ENCODE data around the gene NLRX1. TPM values are rescaled to one million over a fixed set of nuclear protein-coding genes. Genes with fewer than 3 reads are reported as not detected.
"Not testable (repeated sequence)": the region's sequence is repeated elsewhere in the genome, so short reads cannot be mapped to it uniquely, and the experiment has no call there.

The NLRX1 gene
- total RNA-seq, 4 donors from 2014 or later, result 8.3 to 28.6 (median 21.3) TPM

DNA sequence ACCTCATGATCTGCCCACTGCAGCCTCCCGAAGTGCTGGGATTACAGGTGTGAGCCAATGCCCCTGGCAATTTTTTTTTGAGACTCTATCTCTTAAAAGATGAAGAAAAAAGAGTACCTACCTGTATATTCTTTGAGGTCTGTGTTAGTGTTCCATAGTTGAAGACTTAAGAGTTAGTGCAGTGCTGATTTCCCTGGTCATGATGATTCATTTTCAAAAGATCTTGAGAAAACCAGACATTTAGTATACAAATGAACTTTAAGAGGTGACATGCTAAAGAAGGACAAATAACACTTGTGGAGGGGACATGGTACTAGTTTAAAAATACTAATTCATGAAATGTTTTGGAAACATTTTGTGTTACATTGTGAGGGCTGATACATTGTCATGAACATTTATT is 55.3 kb downstream of the NLRX1 start:
- no peaks in the 10 kb centered on the region for H3K27me3 ChIP-seq
- H3K36me3 ChIP-seq, result no peaks in the 10 kb centered on the region
- H3K4me3 ChIP-seq, result no peak overlapping the region
- no peak overlapping the region for H3K27ac ChIP-seq
- peaks cover 0 to 3% (median 0%) of the 10 kb centered on the region in 4 donors for H3K4me1 ChIP-seq
- no peak for DNase-seq
- no peaks in the 10 kb centered on the region for H3K9me3 ChIP-seq
- TF ChIP-seq, protein P1, sequence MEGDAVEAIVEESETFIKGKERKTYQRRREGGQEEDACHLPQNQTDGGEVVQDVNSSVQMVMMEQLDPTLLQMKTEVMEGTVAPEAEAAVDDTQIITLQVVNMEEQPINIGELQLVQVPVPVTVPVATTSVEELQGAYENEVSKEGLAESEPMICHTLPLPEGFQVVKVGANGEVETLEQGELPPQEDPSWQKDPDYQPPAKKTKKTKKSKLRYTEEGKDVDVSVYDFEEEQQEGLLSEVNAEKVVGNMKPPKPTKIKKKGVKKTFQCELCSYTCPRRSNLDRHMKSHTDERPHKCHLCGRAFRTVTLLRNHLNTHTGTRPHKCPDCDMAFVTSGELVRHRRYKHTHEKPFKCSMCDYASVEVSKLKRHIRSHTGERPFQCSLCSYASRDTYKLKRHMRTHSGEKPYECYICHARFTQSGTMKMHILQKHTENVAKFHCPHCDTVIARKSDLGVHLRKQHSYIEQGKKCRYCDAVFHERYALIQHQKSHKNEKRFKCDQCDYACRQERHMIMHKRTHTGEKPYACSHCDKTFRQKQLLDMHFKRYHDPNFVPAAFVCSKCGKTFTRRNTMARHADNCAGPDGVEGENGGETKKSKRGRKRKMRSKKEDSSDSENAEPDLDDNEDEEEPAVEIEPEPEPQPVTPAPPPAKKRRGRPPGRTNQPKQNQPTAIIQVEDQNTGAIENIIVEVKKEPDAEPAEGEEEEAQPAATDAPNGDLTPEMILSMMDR (IDR thresholded peaks at IDR 0.05), result no peak
- TF ChIP-seq POLR2A (IDR thresholded peaks at IDR 0.05), result no peak

DNA sequence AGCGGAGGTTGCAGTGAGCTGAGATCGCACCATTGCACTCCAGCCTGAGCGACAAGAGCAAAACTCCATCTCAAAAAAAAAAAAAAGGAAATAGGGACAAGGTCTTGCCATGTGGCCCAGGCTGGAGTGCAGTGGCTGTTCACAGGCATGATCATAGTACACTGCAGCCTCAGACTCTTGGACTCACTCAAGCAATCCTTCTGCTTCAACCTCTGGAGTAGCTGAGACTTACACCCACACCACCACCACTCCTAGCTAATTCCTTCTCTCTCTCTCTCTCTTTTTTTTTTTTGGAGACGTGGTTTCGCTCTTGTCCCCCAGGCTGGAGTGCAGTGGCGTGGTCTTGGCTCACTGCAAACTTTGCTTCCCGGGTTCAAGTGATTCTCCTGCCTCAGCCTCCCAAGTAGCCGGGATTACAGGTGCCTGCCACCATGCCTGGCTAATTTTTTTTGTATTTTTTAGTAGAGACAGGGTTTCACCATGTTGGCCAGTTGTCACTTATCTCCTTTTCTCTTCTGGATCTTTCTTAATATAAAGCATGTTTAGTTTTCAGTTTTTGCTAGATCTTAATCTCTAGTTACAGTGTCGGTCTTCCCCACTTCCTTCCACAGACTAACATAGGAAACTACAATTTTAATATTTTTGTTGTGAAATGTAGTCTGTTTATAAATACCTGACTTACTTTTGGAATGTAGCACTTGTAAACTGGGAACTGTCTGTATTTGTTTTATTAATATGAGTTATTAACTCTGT is 60.2 kb downstream of the NLRX1 start:
- DNase-seq, H3K27me3 ChIP-seq, H3K36me3 ChIP-seq, H3K27ac ChIP-seq, H3K4me3 ChIP-seq, H3K4me1 ChIP-seq, H3K9me3 ChIP-seq: not testable (repeated sequence)

DNA sequence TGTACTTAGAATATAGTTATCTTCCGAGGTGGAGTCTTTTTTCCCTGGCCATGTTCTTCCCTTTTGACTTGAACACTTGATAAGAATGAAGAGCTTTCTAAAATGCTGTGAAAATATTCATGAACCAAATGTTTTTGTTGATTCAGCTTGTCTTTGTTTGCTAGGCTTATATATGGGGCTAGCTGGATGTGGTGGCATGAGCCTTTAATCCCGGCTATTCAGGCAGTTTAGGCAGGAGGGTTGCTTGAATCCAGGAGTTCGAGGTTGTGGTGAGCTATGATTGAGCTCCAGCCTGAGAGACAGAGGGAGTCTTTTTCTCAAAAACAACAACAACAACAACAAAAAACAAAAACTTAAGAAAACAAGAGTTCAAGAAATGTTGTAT is 60.8 kb downstream of the NLRX1 start:
- H3K4me3 ChIP-seq, result no peak overlapping the region
- TF ChIP-seq, protein P1 (IDR thresholded peaks at IDR 0.05), result no peak
- no peak for TF ChIP-seq POLR2A (IDR thresholded peaks at IDR 0.05)
- no peak overlapping the region for H3K27ac ChIP-seq
- H3K36me3 ChIP-seq, result peaks cover 0 to 7% (median 0%) of the 10 kb centered on the region in 3 donors
- H3K27me3 ChIP-seq, result no peaks in the 10 kb centered on the region
- H3K9me3 ChIP-seq, result no peaks in the 10 kb centered on the region
- no peaks in the 10 kb centered on the region for H3K4me1 ChIP-seq
- no peak for DNase-seq

DNA sequence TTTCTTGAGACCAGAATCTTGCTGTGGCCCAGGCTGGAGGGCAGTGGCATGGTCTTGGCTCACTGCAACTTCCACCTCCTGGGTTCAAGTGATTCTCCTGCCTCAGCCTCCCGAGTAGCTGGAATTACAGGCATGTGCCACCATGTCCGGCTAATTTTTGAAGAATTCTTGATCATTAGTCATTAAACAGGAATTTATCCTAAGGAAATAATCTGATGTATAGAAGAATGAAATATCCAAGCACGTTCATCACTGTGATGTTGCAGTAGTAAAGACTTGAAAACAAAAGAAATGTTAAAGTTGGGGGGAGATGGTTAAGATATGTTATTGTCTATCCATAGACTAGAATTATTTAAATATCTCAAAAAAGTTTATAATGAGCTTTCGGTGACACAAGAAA is 61.2 kb downstream of the NLRX1 start:
- H3K9me3 ChIP-seq, result no peaks in the 10 kb centered on the region
- no peak for TF ChIP-seq POLR2A (IDR thresholded peaks at IDR 0.05)
- H3K4me3 ChIP-seq, result no peak overlapping the region
- no peaks in the 10 kb centered on the region for H3K4me1 ChIP-seq
- no peaks in the 10 kb centered on the region for H3K27me3 ChIP-seq
- H3K27ac ChIP-seq, result no peak overlapping the region
- peaks cover 0 to 10% (median 0%) of the 10 kb centered on the region in 3 donors for H3K36me3 ChIP-seq
- DNase-seq, result no peak

Other genes with a start within 250 kb of the NLRX1 start
- gene BCL9L, start 242.8 kb upstream of the NLRX1 start, total RNA-seq, result 10 to 100 TPM; 26.4 to 51.3 (median 34.1) TPM
- not detected for gene UPK2, start 212.4 kb upstream of the NLRX1 start, total RNA-seq
- gene FOXR1, start 197.0 kb upstream of the NLRX1 start, total RNA-seq, result not detected
- 100 to 1,000 TPM in 3 of 4 donors, 10 to 100 TPM in 1; 66.4 to 192 (median 105) TPM for gene CENATAC, start 170.6 kb upstream of the NLRX1 start, total RNA-seq
- 1,000 to 10,000 TPM in 1 of 4 donors, 100 to 1,000 TPM in 3; 369 to 1,310 (median 750) TPM for gene RPS25, start 150.4 kb upstream of the NLRX1 start, total RNA-seq
- gene TRAPPC4, start 150.0 kb upstream of the NLRX1 start, total RNA-seq, result 100 to 1,000 TPM in 1 of 4 donors, 10 to 100 TPM in 3; 52.8 to 104 (median 77.8) TPM
- gene SLC37A4, start 137.8 kb upstream of the NLRX1 start, total RNA-seq, result 100 to 1,000 TPM in 3 of 4 donors, 10 to 100 TPM in 1; 18.2 to 253 (median 209) TPM
- 10 to 100 TPM; 65.2 to 97.7 (median 66.9) TPM for gene HYOU1, start 111.5 kb upstream of the NLRX1 start, total RNA-seq
- gene VPS11, start 100.9 kb upstream of the NLRX1 start, total RNA-seq, result 10 to 100 TPM; 26.3 to 72.6 (median 37.2) TPM
- 10 to 100 TPM; 10.7 to 21.7 (median 15.0) TPM for gene HMBS, start 83.8 kb upstream of the NLRX1 start, total RNA-seq
- gene DPAGT1, start 66.9 kb upstream of the NLRX1 start, total RNA-seq, result 10 to 100 TPM; 10.7 to 38.6 (median 33.1) TPM
- 100 to 1,000 TPM in 1 of 4 donors, 10 to 100 TPM in 3; 13.2 to 107 (median 81.8) TPM for gene C2CD2L, start 61.4 kb upstream of the NLRX1 start, total RNA-seq
- 10 to 100 TPM; 28.1 to 67.9 (median 49.0) TPM for gene HINFP, start 47.1 kb upstream of the NLRX1 start, total RNA-seq
- gene ABCG4, start 19.7 kb upstream of the NLRX1 start, total RNA-seq, result not detected
- 100 to 1,000 TPM in 3 of 4 donors, 10 to 100 TPM in 1; 31.4 to 222 (median 173) TPM for gene NHERF4, start 16.8 kb downstream of the NLRX1 start, total RNA-seq
- gene CBL, start 37.6 kb downstream of the NLRX1 start, total RNA-seq, result 10 to 100 TPM; 11.1 to 20.6 (median 15.9) TPM
- gene MCAM, start 148.4 kb downstream of the NLRX1 start, total RNA-seq, result 100 to 1,000 TPM in 1 of 4 donors, 10 to 100 TPM in 3; 27.5 to 112 (median 66.2) TPM
- 10 to 100 TPM; 15.5 to 23.4 (median 16.5) TPM for gene RNF26, start 165.8 kb downstream of the NLRX1 start, total RNA-seq
- 10 to 100 TPM; 10.3 to 26.4 (median 11.8) TPM for gene C1QTNF5, start 172.2 kb downstream of the NLRX1 start, total RNA-seq
- not detected for gene MFRP, start 178.0 kb downstream of the NLRX1 start, total RNA-seq
- gene USP2, start 213.0 kb downstream of the NLRX1 start, total RNA-seq, result 10 to 100 TPM in 3 of 4 donors, 1 to 10 TPM in 1; 2.5 to 61.8 (median 32.2) TPM